Measurements from ENCODE around the gene CRKL. TPM values are rescaled to one million over a fixed set of nuclear protein-coding genes. Genes with fewer than 3 reads are reported as not detected.

CRKL gene
- total RNA-seq, 1 experiment from 2014 or later, result 69.9 TPM

DNA sequence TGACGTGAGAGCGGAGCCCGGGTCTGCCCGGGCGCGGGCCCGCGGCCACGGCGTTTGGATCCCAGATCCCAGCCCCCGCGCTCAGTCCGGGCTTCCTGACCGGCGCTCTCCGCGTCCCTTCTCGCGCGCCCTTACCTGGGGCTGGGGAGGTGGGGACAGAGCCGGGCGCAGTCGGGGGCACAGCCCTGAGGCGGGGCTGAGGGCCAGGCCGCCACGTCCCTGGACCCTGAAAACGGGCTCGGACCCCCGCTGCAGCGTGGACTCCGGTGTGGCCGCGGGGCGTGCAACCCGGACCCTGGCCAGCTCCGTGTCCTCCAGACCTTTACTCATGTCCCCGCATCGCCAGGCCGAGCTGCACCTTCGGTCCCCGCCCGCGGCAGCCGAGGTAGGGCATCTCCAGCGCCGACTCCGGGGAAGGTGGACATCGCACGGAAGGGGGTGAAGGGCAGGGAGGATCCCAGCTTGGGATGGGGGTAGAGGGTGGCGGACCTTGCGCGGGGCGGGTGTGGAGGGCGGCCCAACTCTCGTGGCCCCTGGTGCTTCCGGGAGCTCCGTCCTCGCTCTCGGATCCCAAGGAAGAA, 40.0 kb downstream of the CRKL start:
- CTCF ChIA-PET, result interaction anchor here (0.6 to 3.0 kb wide), 9 partner anchors 10 to 72 kb away, joined by 3 to 11 read pairs (median 8); partner anchors contain the start of genes AIFM3, CRKL and LZTR1
- TF ChIP-seq, protein P1, sequence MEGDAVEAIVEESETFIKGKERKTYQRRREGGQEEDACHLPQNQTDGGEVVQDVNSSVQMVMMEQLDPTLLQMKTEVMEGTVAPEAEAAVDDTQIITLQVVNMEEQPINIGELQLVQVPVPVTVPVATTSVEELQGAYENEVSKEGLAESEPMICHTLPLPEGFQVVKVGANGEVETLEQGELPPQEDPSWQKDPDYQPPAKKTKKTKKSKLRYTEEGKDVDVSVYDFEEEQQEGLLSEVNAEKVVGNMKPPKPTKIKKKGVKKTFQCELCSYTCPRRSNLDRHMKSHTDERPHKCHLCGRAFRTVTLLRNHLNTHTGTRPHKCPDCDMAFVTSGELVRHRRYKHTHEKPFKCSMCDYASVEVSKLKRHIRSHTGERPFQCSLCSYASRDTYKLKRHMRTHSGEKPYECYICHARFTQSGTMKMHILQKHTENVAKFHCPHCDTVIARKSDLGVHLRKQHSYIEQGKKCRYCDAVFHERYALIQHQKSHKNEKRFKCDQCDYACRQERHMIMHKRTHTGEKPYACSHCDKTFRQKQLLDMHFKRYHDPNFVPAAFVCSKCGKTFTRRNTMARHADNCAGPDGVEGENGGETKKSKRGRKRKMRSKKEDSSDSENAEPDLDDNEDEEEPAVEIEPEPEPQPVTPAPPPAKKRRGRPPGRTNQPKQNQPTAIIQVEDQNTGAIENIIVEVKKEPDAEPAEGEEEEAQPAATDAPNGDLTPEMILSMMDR (IDR thresholded peaks at IDR 0.05; ENCODE audit: unreplicated experiment), result no peak

DNA sequence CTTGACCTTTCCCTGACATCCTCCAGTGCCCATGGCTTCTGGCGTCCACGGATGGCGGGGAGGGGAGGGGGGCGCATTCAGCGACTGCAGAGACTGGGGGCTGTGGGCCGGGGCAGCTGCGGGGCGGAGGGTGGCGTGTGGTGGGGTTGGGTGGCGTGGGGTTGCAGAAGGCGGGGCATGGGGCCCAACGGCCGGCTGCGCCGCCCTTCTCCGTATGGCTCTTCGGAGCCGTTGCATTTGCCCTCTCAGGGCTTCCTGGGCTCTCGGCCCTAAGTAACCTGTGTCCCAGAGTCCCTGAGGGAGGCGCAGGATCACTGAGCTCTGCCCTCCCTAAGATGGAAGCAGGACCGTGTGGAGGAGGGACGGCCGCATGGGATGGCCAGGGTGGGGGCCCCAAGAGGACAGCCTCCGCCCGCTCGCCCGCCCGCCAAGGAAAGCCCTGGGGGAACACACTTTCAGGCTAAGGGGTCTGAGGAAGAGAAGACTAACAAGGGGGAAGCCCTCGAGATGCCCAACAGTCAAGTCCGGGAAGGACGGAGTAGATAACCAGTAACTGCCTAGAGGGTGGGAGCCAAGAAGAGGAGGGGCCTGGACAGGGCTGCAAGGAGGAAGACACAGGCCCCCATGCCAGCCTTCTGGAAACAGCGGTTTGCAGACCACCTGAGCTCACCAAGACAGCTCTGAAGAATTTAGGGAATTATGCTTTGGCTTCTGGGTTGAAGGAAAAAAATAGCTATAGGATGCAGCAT, 40.6 kb downstream of the CRKL start:
- no TSS peak for BruUV-seq (replicated peaks)
- H3K4me3 Mint-ChIP-seq (ENCODE audit: low read depth, unreplicated experiment), result peak overlapping the region; percentile 91
- H3K27me3 Mint-ChIP-seq (ENCODE audit: unreplicated experiment), result no peaks in the 10 kb centered on the region
- CTCF ChIA-PET, result interaction anchor here (0.6 to 3.0 kb wide), 9 partner anchors 9 to 72 kb away, joined by 3 to 11 read pairs (median 4); partner anchors contain the start of genes AIFM3, CRKL and LZTR1
- no peaks in the 10 kb centered on the region for H3K9me3 Mint-ChIP-seq (ENCODE audit: low read depth, unreplicated experiment)
- H3K27ac Mint-ChIP-seq (ENCODE audit: unreplicated experiment), result peak overlapping the region; percentile 82
- TF ChIP-seq, protein P1 (IDR thresholded peaks at IDR 0.05; ENCODE audit: unreplicated experiment), result no peak
- DNase-seq, result peak; percentile 52
- H3K36me3 Mint-ChIP-seq (ENCODE audit: insufficient read depth, unreplicated experiment), result peaks cover 52% of the 10 kb centered on the region
- intact Hi-C loops (cut with micrococcal nuclease; ENCODE audit: unreplicated experiment), result no loop called here
- H3K4me1 Mint-ChIP-seq (ENCODE audit: low read depth, unreplicated experiment), result peaks cover 24% of the 10 kb centered on the region

More for the DNA sequence above, 40.0 kb downstream of the CRKL start:
- Mint-ChIP-seq H3K4me1 (ENCODE audit: low read depth, unreplicated experiment) (peaks cover 31% of the 10 kb centered on the region), H3K27me3 (ENCODE audit: unreplicated experiment) (no peaks in the 10 kb centered on the region), H3K4me3 (ENCODE audit: low read depth, unreplicated experiment) (peak overlapping the region; percentile 91), H3K9me3 (ENCODE audit: low read depth, unreplicated experiment) (no peaks in the 10 kb centered on the region), H3K27ac (ENCODE audit: unreplicated experiment) (peak overlapping the region; percentile 82), H3K36me3 (ENCODE audit: insufficient read depth, unreplicated experiment) (peaks cover 59% of the 10 kb centered on the region)
- BruUV-seq (replicated peaks), result no TSS peak
- intact Hi-C loops (cut with micrococcal nuclease; ENCODE audit: unreplicated experiment), result no loop called here
- peak; percentile 44 for DNase-seq

DNA sequence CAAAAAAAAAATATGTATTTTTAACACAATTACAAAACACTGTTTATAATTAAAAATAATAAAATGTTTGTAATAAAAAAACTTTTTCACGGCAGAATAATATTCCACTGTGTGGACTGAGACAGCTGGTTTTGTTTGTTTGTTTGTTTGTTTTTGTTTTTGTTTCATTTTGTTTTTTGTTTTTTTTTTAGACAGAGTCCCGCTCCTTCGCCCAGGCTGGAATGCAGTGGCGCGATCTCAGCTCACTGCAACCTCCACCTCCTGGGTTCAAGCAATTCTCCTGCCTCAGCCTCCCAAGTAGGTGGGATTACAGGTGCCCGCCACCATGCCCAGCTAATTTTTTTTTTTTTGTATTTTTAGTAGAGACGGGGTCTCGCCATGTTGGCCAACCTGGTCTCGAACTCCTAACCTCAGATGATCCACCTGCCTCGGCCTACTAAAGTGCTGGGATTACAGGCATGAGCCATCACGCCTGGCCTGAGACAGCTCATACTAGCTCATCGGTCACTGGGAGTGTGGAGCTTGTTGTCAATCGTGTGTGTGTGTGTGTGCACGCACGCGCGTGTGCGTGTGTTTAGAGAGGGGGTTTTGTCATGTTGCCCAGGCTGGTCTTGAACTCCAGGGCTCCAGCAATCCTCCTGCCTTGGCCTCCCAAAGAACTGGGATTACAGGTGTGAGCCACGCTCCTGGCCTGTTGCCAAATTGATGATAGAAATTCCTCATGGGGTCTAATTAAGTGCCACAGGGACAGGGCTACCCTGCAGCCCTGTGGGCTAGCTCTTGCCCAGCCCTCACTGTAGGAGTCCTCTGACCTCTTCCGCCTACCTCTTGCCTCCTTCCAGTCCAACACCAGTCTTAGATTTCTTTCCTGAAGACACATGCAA, 42.6 kb downstream of the CRKL start:
- Mint-ChIP-seq H3K27me3 (ENCODE audit: unreplicated experiment) (no peaks in the 10 kb centered on the region), H3K4me1 (ENCODE audit: low read depth, unreplicated experiment) (peaks cover 10% of the 10 kb centered on the region), H3K9me3 (ENCODE audit: low read depth, unreplicated experiment) (no peaks in the 10 kb centered on the region), H3K36me3 (ENCODE audit: insufficient read depth, unreplicated experiment) (peaks cover 40% of the 10 kb centered on the region), H3K4me3 (ENCODE audit: low read depth, unreplicated experiment) (no peak overlapping the region), H3K27ac (ENCODE audit: unreplicated experiment) (no peak overlapping the region)
- TF ChIP-seq, protein P1 (IDR thresholded peaks at IDR 0.05; ENCODE audit: unreplicated experiment), result no peak
- BruUV-seq (replicated peaks), result no TSS peak
- CTCF ChIA-PET, result interaction anchor here (0.5 to 0.6 kb wide), 2 partner anchors 27 to 50 kb away, joined by 3 to 4 read pairs; no protein-coding TSS in a partner anchor
- intact Hi-C loops (cut with micrococcal nuclease; ENCODE audit: unreplicated experiment), result no loop called here
- DNase-seq, result no peak

DNA sequence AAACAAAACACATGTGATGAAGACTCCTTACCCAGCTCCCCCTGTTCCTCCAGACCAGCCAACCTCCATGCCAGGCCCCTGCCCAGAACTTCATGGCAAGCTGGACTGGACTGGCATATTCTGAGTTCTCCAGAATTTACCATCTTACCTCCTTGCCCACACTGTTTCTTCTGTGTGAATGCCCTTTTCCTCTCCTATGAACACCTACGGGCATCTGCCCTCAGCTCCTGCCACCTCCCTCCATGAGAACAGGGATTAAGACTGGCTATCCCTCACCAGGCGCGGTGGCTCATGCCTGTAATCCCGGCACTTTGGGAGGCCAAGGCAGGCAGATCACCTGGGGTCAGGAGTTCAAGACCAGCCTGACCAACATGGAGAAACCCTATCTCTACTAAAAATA, 43.4 kb downstream of the CRKL start:
- H3K9me3 Mint-ChIP-seq (ENCODE audit: low read depth, unreplicated experiment), result no peaks in the 10 kb centered on the region
- no peak for DNase-seq
- CTCF ChIA-PET, result interaction anchor here (0.7 to 1.4 kb wide), 2 partner anchors 9 to 49 kb away, joined by 4 to 12 read pairs; no protein-coding TSS in a partner anchor
- no TSS peak for BruUV-seq (replicated peaks)
- no peak overlapping the region for H3K4me3 Mint-ChIP-seq (ENCODE audit: low read depth, unreplicated experiment)
- peaks cover 45% of the 10 kb centered on the region for H3K36me3 Mint-ChIP-seq (ENCODE audit: insufficient read depth, unreplicated experiment)
- H3K4me1 Mint-ChIP-seq (ENCODE audit: low read depth, unreplicated experiment), result peaks cover 10% of the 10 kb centered on the region
- no peaks in the 10 kb centered on the region for H3K27me3 Mint-ChIP-seq (ENCODE audit: unreplicated experiment)
- H3K27ac Mint-ChIP-seq (ENCODE audit: unreplicated experiment), result no peak overlapping the region
- TF ChIP-seq, protein P1 (IDR thresholded peaks at IDR 0.05; ENCODE audit: unreplicated experiment), result no peak
- intact Hi-C loops (cut with micrococcal nuclease; ENCODE audit: unreplicated experiment), result no loop called here
